ENCODE measurements around the gene FNBP1L.

- TF ChIP-seq CTCF (IDR thresholded peaks at IDR 0.05), result no peak
- TF ChIP-seq POLR2AphosphoS5 (IDR thresholded peaks at IDR 0.05), result no peak
Observed at GRCh38 chr1:93599479-93599878, 151.6 kb downstream of the FNBP1L start.
